GM13977 (cell line): ENCODE results near the gene GATAD1.
"Not testable (repeated sequence)": the region's sequence is repeated elsewhere in the genome, so short reads cannot be mapped to it uniquely, and the experiment has no call there.

Experiments used
- DNase-seq: peaks from one replicate; pipeline ENCODE4 v3.0.0; 2012; ENCODE audit warnings: low spot score
- CTCF ChIP-seq: IDR thresholded peaks from 2 replicates; pipeline ENCODE4 v1.5.1; 2012; ENCODE audit warnings: mild to moderate bottlenecking, control low read depth; ENCODE audit not compliant: insufficient read depth; ENCODE audit errors: extremely low read depth, missing control alignments
- in situ Hi-C: fragments of 300-500 bp; cut with MboI; formaldehyde crosslinking; loops from one replicate; pipeline ENCODE4 v1.12.0; 2022; ENCODE audit warnings: low sequenced_read_pairs, low pct_unique_long_range_greater_than_20kb, mixed read lengths, inconsistent platforms; ENCODE audit not compliant: unreplicated experiment

GATAD1 gene

DNA sequence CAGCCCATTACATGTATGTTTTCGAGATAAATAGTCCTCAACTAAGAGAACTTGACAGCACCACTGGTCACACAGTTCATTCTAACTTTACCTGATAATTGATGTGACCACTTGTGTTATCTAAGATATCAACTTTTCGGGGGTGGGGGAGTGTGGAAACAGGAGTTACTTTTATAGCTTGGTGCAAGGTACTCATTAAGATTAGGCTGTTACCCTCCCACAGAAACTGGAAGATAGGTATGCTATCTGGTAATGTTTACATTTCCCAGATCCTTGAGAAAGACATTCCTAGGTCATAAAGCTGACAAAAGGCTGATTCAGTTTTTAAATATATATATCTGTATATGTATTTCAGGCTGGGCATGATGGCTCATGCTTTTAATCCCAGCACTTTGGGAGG lies 19.4 kb downstream of the GATAD1 start:
- in situ Hi-C loops: no loop called here
- TF ChIP-seq CTCF: no peak
- no peak for DNase-seq

DNA sequence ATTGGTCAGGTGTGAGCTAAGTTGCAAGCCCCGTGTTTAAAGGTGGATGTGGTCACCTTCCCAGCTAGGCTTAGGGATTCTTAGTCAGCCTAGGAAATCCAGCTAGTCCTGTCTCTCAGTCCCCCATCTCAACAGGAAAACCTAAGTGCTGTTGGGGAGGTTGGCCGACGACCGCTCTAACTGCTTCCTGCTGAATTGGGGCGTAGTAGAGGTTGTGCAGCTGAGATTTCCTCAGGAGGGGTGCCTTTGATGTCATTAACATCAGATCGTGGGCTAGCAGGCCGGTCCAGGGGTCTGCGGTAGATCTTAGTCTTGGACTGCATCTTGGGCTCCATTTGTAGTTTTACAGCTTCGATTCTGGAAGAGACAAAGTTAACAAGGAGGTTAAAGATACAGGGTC lies 21.3 kb downstream of the GATAD1 start:
- in situ Hi-C loops, DNase-seq: not testable (repeated sequence)

DNA sequence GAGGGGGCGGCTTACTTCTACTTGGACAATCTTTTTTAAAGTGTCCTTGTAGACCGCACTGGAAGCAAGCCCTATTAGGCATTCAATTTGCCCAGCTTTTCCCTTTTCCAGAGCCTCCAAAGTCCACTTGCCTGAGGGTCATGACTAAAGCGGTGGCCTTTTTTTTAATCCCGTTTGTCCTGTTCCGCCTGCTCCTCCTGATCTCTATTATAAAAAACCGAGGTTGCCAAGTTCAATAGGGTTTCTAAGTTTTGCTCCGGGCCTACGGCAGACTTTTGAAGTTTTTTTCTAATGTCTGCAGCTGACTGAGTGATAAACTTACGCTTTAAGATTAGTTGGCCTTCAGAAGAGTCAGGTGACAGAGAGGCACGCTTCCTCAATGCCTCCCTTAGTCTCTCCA lies 26.7 kb downstream of the GATAD1 start:
- DNase-seq, in situ Hi-C loops: not testable (repeated sequence)

- in situ Hi-C loops, DNase-seq: not testable (repeated sequence)
These were observed 28.0 kb downstream of the GATAD1 start for GRCh38 chr7:92475261-92475770.

DNA sequence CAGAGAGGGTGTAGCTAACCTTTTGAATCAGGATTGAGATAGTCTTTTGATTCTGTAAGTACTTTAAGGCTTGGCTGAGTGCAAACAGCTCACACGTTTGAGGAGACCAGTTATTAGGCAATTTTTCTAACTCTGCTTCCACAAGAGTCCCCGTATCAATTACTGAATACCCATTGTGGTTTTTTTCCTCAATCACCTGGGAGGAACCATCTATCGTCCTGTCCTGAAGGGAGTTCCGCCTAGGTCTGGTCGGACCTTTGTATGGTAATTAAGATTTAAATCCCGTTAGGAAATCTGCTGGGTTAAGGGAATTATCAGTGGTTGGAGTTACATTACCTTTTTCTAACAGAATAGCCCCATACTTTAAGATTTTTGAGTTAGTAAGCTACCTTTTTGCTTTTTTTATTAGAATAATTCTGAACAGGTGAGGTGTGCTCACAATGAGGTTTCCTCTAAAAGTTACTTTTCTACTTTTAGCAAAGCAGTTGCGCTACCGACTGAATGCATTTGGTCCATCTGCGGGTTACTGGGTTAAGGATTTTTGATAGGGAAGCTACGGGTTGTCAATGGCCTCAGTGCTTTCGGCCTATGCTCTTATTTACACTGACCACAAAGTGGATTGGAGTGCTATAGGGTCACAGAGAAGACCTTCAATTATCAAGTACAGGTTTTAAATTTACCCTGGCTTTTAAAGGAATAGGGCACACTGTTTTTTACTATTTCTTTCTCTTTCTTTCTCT lies 28.7 kb downstream of the GATAD1 start:
- in situ Hi-C loops, DNase-seq: not testable (repeated sequence)

GRCh38 chr7:92477681-92478080 lies 30.4 kb downstream of the GATAD1 start, which contains the start of gene ERVW-1:
ERVW-1 (minus strand) TSS chr7:92477946; CDS start chr7:92470381, 7,565 bp downstream.
- DNase-seq, in situ Hi-C loops: not testable (repeated sequence)

DNA sequence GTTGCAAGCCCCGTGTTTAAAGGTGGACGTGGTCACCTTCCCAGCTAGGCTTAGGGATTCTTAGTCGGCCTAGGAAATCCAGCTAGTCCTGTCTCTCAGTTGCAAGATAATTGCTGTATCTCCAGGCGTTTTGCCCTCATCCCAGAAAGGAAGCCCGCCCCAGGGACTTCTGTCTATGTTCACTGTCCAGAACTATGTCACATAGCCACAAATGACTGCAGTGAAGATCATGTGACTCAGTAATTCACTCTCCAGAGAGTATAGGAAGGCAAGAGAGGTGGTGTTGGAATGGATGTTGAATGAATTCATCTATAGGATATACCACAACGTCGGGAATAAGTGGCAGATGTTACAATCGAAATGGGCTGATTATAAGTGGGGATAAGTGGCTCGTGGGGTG lies 30.8 kb downstream of the GATAD1 start:
- TF ChIP-seq CTCF: no peak
- in situ Hi-C loops: no loop called here
- no peak for DNase-seq

DNA sequence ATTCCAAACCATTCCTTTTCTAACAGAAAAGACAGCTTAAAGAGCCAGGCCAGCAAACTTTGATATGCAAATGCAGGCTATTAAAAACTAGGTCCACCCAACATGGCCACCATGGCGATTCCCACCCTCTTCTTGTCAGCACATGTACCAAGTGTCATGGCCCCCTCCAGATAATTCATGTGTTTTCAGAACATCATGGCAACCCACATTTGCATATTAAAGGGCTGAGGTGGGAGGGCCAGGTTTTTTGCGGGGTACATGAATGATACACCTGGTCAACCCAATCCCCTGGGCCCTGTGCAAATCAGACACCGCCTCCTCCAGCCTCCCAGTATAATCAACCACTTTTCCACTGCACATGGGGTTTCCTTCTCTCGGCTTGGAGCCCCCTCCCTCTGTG lies 31.4 kb downstream of the GATAD1 start:
- in situ Hi-C loops: no loop called here
- TF ChIP-seq CTCF: no peak
- DNase-seq: no peak

DNA sequence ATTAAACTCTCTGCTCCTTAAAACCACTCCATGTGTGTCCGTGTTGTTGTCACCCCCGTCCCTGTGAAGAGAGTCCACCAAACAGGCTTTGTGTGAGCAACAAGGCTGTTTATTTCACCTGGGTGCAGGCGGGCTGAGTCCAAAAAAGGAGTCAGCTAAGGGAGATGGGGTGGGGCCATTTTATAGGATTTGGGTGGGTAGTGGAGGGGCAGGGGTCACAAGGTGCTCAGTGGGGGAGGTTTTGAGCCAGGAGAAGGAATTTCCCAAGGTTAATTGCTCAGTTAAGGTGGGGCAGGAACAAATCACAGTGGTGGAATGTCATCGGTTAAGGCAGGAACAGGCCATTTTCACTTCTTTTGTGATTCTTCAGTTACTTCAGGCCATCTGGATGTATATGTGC lies 31.9 kb downstream of the GATAD1 start:
- in situ Hi-C loops: not testable (repeated sequence)

GRCh38 chr7:92483624-92484023 lies 36.3 kb downstream of the GATAD1 start:
- in situ Hi-C loops, DNase-seq: not testable (repeated sequence)

More for the DNA sequence above, 31.9 kb downstream of the GATAD1 start:
- not testable (repeated sequence) for DNase-seq

GRCh38 chr7:92484226-92484625 lies 36.9 kb downstream of the GATAD1 start:
- DNase-seq, in situ Hi-C loops: not testable (repeated sequence)
